ENCODE data around the gene LPCAT1. TPM values are rescaled to one million over a fixed set of nuclear protein-coding genes. Genes with fewer than 3 reads are reported as not detected.

The LPCAT1 gene
- total and polyA plus RNA-seq, 10 of the 15 experiments (the other 5 are each of a cell fraction or from before 2014, with no cell fraction given) = 2.3 to 109 (median 72.7) TPM

DNA sequence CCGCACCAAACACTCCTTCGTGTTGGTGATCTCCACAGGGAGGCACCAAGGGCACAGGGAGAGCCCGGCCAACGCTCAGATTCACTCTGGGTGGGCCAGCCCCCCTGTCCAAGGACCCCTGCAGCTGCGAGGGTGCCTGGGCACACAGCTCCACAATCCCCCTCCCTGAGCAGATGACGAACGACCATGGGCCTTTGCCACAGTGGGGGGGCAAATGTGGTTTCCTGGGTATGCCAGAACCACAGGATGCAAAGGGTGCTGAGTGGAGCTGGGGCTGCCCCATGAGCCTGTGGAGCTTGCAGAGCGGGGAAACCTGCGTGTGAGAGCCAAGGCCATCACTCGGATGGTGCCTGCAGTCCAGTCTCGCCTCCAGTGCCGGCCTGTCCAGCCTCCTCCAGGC, 31.0 kb downstream of the LPCAT1 start (continued):
- TF ChIP-seq, protein P1, sequence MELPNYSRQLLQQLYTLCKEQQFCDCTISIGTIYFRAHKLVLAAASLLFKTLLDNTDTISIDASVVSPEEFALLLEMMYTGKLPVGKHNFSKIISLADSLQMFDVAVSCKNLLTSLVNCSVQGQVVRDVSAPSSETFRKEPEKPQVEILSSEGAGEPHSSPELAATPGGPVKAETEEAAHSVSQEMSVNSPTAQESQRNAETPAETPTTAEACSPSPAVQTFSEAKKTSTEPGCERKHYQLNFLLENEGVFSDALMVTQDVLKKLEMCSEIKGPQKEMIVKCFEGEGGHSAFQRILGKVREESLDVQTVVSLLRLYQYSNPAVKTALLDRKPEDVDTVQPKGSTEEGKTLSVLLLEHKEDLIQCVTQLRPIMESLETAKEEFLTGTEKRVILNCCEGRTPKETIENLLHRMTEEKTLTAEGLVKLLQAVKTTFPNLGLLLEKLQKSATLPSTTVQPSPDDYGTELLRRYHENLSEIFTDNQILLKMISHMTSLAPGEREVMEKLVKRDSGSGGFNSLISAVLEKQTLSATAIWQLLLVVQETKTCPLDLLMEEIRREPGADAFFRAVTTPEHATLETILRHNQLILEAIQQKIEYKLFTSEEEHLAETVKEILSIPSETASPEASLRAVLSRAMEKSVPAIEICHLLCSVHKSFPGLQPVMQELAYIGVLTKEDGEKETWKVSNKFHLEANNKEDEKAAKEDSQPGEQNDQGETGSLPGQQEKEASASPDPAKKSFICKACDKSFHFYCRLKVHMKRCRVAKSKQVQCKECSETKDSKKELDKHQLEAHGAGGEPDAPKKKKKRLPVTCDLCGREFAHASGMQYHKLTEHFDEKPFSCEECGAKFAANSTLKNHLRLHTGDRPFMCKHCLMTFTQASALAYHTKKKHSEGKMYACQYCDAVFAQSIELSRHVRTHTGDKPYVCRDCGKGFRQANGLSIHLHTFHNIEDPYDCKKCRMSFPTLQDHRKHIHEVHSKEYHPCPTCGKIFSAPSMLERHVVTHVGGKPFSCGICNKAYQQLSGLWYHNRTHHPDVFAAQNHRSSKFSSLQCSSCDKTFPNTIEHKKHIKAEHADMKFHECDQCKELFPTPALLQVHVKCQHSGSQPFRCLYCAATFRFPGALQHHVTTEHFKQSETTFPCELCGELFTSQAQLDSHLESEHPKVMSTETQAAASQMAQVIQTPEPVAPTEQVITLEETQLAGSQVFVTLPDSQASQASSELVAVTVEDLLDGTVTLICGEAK (IDR thresholded peaks at IDR 0.05; ENCODE audit: borderline replicate concordance) = no peak
- TF ChIP-seq SMAD5 (IDR thresholded peaks at IDR 0.05; ENCODE audit: low read depth) = no peak
- no peak for TF ChIP-seq CEBPB (IDR thresholded peaks at IDR 0.05; ENCODE audit: borderline replicate concordance in 1 of 2, low read depth in 2 of 2, low read length in 2 of 2)
- no peak for TF ChIP-seq RFX5 (IDR thresholded peaks at IDR 0.05; ENCODE audit: low read depth, low read length)
- TF ChIP-seq EED (IDR thresholded peaks at IDR 0.05; ENCODE audit: low read depth) = peak; percentile 16; the same call in 1 of the 2 replicates
- TF ChIP-seq ZNF384 (IDR thresholded peaks at IDR 0.05; ENCODE audit: borderline replicate concordance, low read depth, low read length) = no peak
- TF ChIP-seq YBX1 (IDR thresholded peaks at IDR 0.05) = no peak
- no peak for TF ChIP-seq FOS (IDR thresholded peaks at IDR 0.05; ENCODE audit: borderline replicate concordance, extremely low read depth, insufficient read length)
- no peak for TF ChIP-seq RCOR1 (conservative IDR thresholded peaks at IDR 0.05; ENCODE audit: low read depth, low read length)
- no peak for TF ChIP-seq STAT1 (conservative IDR thresholded peaks at IDR 0.05)
- TF ChIP-seq RUNX3 (IDR thresholded peaks at IDR 0.05; ENCODE audit: low read length) = no peak
- no peak for TF ChIP-seq PKNOX1 (IDR thresholded peaks at IDR 0.05)
- TF ChIP-seq IRF4 (IDR thresholded peaks at IDR 0.05; ENCODE audit: low read depth, low read length) = no peak
- no peak for TF ChIP-seq BACH1 (IDR thresholded peaks at IDR 0.05; ENCODE audit: borderline replicate concordance)
- TF ChIP-seq, protein P2, sequence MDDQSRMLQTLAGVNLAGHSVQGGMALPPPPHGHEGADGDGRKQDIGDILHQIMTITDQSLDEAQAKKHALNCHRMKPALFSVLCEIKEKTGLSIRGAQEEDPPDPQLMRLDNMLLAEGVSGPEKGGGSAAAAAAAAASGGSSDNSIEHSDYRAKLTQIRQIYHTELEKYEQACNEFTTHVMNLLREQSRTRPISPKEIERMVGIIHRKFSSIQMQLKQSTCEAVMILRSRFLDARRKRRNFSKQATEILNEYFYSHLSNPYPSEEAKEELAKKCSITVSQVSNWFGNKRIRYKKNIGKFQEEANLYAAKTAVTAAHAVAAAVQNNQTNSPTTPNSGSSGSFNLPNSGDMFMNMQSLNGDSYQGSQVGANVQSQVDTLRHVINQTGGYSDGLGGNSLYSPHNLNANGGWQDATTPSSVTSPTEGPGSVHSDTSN (IDR thresholded peaks at IDR 0.05; ENCODE audit: insufficient replicate concordance, low read depth, low read length) = no peak
- TF ChIP-seq POU2F2 (IDR thresholded peaks at IDR 0.05; ENCODE audit: borderline replicate concordance, low read depth, low read length) = peak; percentile 34; the same call in 1 of the 3 replicates
- TF ChIP-seq SIX5 (IDR thresholded peaks at IDR 0.05; ENCODE audit: low read depth, low read length, severe bottlenecking) = no peak
- TF ChIP-seq SP1 (IDR thresholded peaks at IDR 0.05; ENCODE audit: low read depth, low read length) = no peak
- TF ChIP-seq, protein P3, sequence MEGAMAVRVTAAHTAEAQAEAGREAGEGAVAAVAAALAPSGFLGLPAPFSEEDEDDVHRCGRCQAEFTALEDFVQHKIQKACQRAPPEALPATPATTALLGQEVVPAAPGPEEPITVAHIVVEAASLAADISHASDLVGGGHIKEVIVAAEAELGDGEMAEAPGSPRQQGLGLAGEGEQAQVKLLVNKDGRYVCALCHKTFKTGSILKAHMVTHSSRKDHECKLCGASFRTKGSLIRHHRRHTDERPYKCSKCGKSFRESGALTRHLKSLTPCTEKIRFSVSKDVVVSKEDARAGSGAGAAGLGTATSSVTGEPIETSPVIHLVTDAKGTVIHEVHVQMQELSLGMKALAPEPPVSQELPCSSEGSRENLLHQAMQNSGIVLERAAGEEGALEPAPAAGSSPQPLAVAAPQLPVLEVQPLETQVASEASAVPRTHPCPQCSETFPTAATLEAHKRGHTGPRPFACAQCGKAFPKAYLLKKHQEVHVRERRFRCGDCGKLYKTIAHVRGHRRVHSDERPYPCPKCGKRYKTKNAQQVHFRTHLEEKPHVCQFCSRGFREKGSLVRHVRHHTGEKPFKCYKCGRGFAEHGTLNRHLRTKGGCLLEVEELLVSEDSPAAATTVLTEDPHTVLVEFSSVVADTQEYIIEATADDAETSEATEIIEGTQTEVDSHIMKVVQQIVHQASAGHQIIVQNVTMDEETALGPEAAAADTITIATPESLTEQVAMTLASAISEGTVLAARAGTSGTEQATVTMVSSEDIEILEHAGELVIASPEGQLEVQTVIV (IDR thresholded peaks at IDR 0.05; ENCODE audit: borderline replicate concordance, partially characterized antibody) = no peak
- TF ChIP-seq IKZF2 (IDR thresholded peaks at IDR 0.05) = peak; percentile 32 to 62
- no peak for TF ChIP-seq MEF2A (IDR thresholded peaks at IDR 0.05; ENCODE audit: insufficient read depth, low read depth, low read length)
- no peak for TF ChIP-seq ZNF622 (IDR thresholded peaks at IDR 0.05)
- no peak for TF ChIP-seq KLF5 (IDR thresholded peaks at IDR 0.05; ENCODE audit: partially characterized antibody)
- TF ChIP-seq PML (IDR thresholded peaks at IDR 0.05; ENCODE audit: low read length) = no peak
- TF ChIP-seq WRNIP1 (IDR thresholded peaks at IDR 0.05; ENCODE audit: borderline replicate concordance, low read depth, low read length) = no peak
